H9 (cell line): ENCODE measurements around the gene RAB27B. TPM values are rescaled to one million over a fixed set of nuclear protein-coding genes. Genes with fewer than 3 reads are reported as not detected.

Experiments used
- DNase-seq: peaks from one replicate; pipeline ENCODE4 v3.0.0-alpha.2; 2017
- H2AFZ ChIP-seq: one replicate; pipeline ENCODE4 v1.6.1; 2013; ENCODE audit warnings: mild to moderate bottlenecking, low read length, control low read depth, moderate library complexity
- H2AK5ac ChIP-seq: 2 replicates; pipeline ENCODE4 v1.6.1; 2013; ENCODE audit warnings: low read length, control low read depth, mixed read lengths; ENCODE audit not compliant: insufficient read length
- H2BK120ac ChIP-seq: one replicate; pipeline ENCODE4 v1.6.1; 2013; ENCODE audit warnings: low read depth, mild to moderate bottlenecking, low read length, control low read depth, inconsistent platforms; ENCODE audit not compliant: poor library complexity, severe bottlenecking
- H2BK12ac ChIP-seq: 2 replicates; pipeline ENCODE4 v1.6.1; 2013; ENCODE audit warnings: low read length, control low read depth, mixed read lengths, low read depth; ENCODE audit not compliant: insufficient read length
- H2BK15ac ChIP-seq: 2 replicates; pipeline ENCODE4 v1.6.1; 2013; ENCODE audit warnings: low read depth, low read length, control low read depth
- H2BK20ac ChIP-seq: one replicate; pipeline ENCODE4 v1.6.1; 2013; ENCODE audit warnings: low read depth, mild to moderate bottlenecking, low read length, control low read depth, inconsistent platforms; ENCODE audit not compliant: poor library complexity, severe bottlenecking
- H2BK5ac ChIP-seq: 2 replicates; pipeline ENCODE4 v1.6.1; 2013; ENCODE audit warnings: low read length, control low read depth, mixed read lengths; ENCODE audit not compliant: insufficient read length
- H3K14ac ChIP-seq: 2 replicates; pipeline ENCODE4 v1.6.1; 2013; ENCODE audit warnings: low read length, control low read depth; ENCODE audit not compliant: insufficient read depth
- H3K18ac ChIP-seq: 2 replicates; pipeline ENCODE4 v1.6.1; 2013; ENCODE audit warnings: low read depth, mild to moderate bottlenecking, mixed read lengths, low read length, control low read depth; ENCODE audit not compliant: insufficient read length
- H3K23ac ChIP-seq: 2 replicates; pipeline ENCODE4 v1.6.1; 2013; ENCODE audit warnings: low read length, control low read depth, mixed read lengths, low read depth; ENCODE audit not compliant: insufficient read length
- H3K23me2 ChIP-seq: 2 replicates; pipeline ENCODE4 v1.6.1; 2013; ENCODE audit warnings: low read depth, mild to moderate bottlenecking, mixed read lengths, low read length, control low read depth; ENCODE audit not compliant: insufficient read length, poor library complexity, severe bottlenecking
- H3K27ac ChIP-seq: 2 replicates; pipeline ENCODE4 v1.5.1; 2013; ENCODE audit warnings: low read length, control low read depth, mixed read lengths, low read depth; ENCODE audit not compliant: insufficient read length
- H3K27me3 ChIP-seq: 2 replicates; pipeline ENCODE4 v1.6.1; 2013; ENCODE audit warnings: low read length, control low read depth, inconsistent platforms; ENCODE audit not compliant: insufficient read depth
- H3K4ac ChIP-seq: 2 replicates; pipeline ENCODE4 v1.6.1; 2013; ENCODE audit warnings: low read depth, mild to moderate bottlenecking, control low read depth, inconsistent platforms, low read length, moderate library complexity
- H3K4me1 ChIP-seq: 2 replicates; pipeline ENCODE4 v1.6.1; 2013; ENCODE audit warnings: low read length, control low read depth, inconsistent platforms; ENCODE audit not compliant: insufficient read depth
- H3K4me2 ChIP-seq: 2 replicates; pipeline ENCODE4 v1.6.1; 2013; ENCODE audit warnings: low read length, control low read depth, mixed read lengths; ENCODE audit not compliant: insufficient read length, insufficient read depth
- H3K56ac ChIP-seq: 2 replicates; pipeline ENCODE4 v1.6.1; 2013; ENCODE audit warnings: low read depth, mild to moderate bottlenecking, mixed read lengths, low read length, control low read depth; ENCODE audit not compliant: insufficient read length
- H3K79me1 ChIP-seq: 2 replicates; pipeline ENCODE4 v1.6.1; 2013; ENCODE audit warnings: low read depth, mild to moderate bottlenecking, moderate library complexity, low read length, control low read depth, inconsistent platforms; ENCODE audit not compliant: insufficient read depth, poor library complexity, severe bottlenecking
- H3K79me2 ChIP-seq: 2 replicates; pipeline ENCODE4 v1.6.1; 2013; ENCODE audit warnings: low read length, control low read depth, inconsistent platforms; ENCODE audit not compliant: insufficient read depth
- H3K9ac ChIP-seq: 2 replicates; pipeline ENCODE4 v1.6.1; 2013; ENCODE audit warnings: low read length, control low read depth, mixed read lengths; ENCODE audit not compliant: insufficient read length; ENCODE audit errors: extremely low read depth
- H3K9me3 ChIP-seq: one replicate; pipeline ENCODE4 v1.6.1; 2013; ENCODE audit warnings: low read depth, low read length, inconsistent platforms; ENCODE audit not compliant: control insufficient read depth
- H3T11ph ChIP-seq: one replicate; pipeline ENCODE4 v1.6.1; 2013; ENCODE audit warnings: mild to moderate bottlenecking, low read length, control low read depth, inconsistent platforms
- H4K20me1 ChIP-seq: one replicate; pipeline ENCODE4 v1.6.1; 2013; ENCODE audit not compliant: control insufficient read depth, insufficient read length, insufficient read depth
- H4K5ac ChIP-seq: 2 replicates; pipeline ENCODE4 v1.6.1; 2013; ENCODE audit warnings: low read depth, mild to moderate bottlenecking, mixed read lengths, low read length, control low read depth; ENCODE audit not compliant: insufficient read length
- H4K8ac ChIP-seq: replicated peaks from 2 replicates; pipeline ENCODE4 v1.6.1; 2013; ENCODE audit warnings: low read length, control low read depth, mixed read lengths, low read depth; ENCODE audit not compliant: insufficient read length
- H4K91ac ChIP-seq: 2 replicates; pipeline ENCODE4 v1.6.1; 2013; ENCODE audit warnings: low read depth, mild to moderate bottlenecking, moderate library complexity, mixed read lengths, low read length, control low read depth; ENCODE audit not compliant: insufficient read length
- H3K27ac Mint-ChIP-seq, 3 experiments: 2 replicates in 2 of 3; 3 replicates in 1 of 3; pipeline ENCODE4 v1.8.0; 2020 to 2021; ENCODE audit warnings: mixed read lengths in 3 of 3, mild to moderate bottlenecking in 1 of 3, moderate library complexity in 1 of 3
- H3K27me3 Mint-ChIP-seq: 2 replicates; pipeline ENCODE4 v1.8.0; 2021; ENCODE audit warnings: low read depth, mild to moderate bottlenecking, moderate library complexity, mixed read lengths
- H3K36me3 Mint-ChIP-seq, 3 experiments: 2 replicates in 2 of 3; 3 replicates in 1 of 3; pipeline ENCODE4 v1.8.0; 2020 to 2021; ENCODE audit warnings: low read depth in 3 of 3, mixed read lengths in 3 of 3; ENCODE audit not compliant: insufficient read depth in 1 of 3
- H3K4me1 Mint-ChIP-seq, 2 experiments: 2 replicates each; pipeline ENCODE4 v1.8.0; 2020; ENCODE audit warnings: mixed read lengths in 2 of 2
- H3K4me3 Mint-ChIP-seq, 2 experiments: 2 replicates in 1 of 2; 3 replicates in 1 of 2; pipeline ENCODE4 v1.8.0; 2020 to 2021; ENCODE audit warnings: mild to moderate bottlenecking in 2 of 2, mixed read lengths in 2 of 2, moderate library complexity in 1 of 2
- H3K9me3 Mint-ChIP-seq, 2 experiments: 2 replicates in 1 of 2; 3 replicates in 1 of 2; pipeline ENCODE4 v1.8.0; 2020; ENCODE audit warnings: mild to moderate bottlenecking in 2 of 2, mixed read lengths in 2 of 2, moderate library complexity in 1 of 2
- CTCF ChIP-seq: fragments of 200-600 bp; sonication (generic); conservative IDR thresholded peaks from 3 replicates; pipeline ENCODE4 v1.8.0; 2021; ENCODE audit warnings: antibody characterized with exemption, mild to moderate bottlenecking
- WGBS: extraction: QIAGEN DNeasy Blood & Tissue Kit; methylation state at CpG from one replicate; pipeline ENCODE4 v1.1.7; 2013; ENCODE audit warnings: missing lambda C conversion rate, low lambda C conversion rate, mixed read lengths; ENCODE audit not compliant: insufficient read length; ENCODE audit errors: extremely low coverage; 5-methylcytosine and 5-hydroxymethylcytosine counted together
- total RNA-seq: library from RNA; stranded (reverse); gene quantifications from 2 replicates; pipeline ENCODE4 v1.2.1, GENCODE V29; 2021

RAB27B gene
- total RNA-seq, 1 experiment from 2014 or later, result 0.15 TPM

GRCh38 chr18:54881229-54881768 lies 53.0 kb downstream of the RAB27B start:
- H3K56ac ChIP-seq, result no peak overlapping the region
- H4K20me1 ChIP-seq, result no peaks in the 10 kb centered on the region
- H4K8ac ChIP-seq, result no peak overlapping the region
- TF ChIP-seq CTCF, result no peak
- no peak overlapping the region for H2AFZ ChIP-seq
- no peak overlapping the region for H3K4me2 ChIP-seq
- H2BK120ac ChIP-seq, result no peak overlapping the region
- H3K79me1 ChIP-seq, result no peaks in the 10 kb centered on the region
- H4K91ac ChIP-seq, result no peak overlapping the region
- H3K4me1 ChIP-seq, result no peaks in the 10 kb centered on the region
- no peaks in the 10 kb centered on the region for H3K79me2 ChIP-seq
- H3K4ac ChIP-seq, result no peak overlapping the region
- no peak overlapping the region for H2AK5ac ChIP-seq
- Mint-ChIP-seq H3K4me1 (peaks cover 3% of the 10 kb centered on the region in 2 experiments), H3K9me3 (no peaks in the 10 kb centered on the region; a peak in 1 of 5 replicates), H3K27me3 (peaks cover 9% of the 10 kb centered on the region; the same call in 1 of the 2 replicates), H3K27ac (peak overlapping the region in 1 of 3 experiments; percentile 14; a peak in 2 of 7 replicates), H3K36me3 (no peaks in the 10 kb centered on the region), H3K4me3 (no peak overlapping the region)
- H2BK15ac ChIP-seq, result no peak overlapping the region
- no peak overlapping the region for H2BK12ac ChIP-seq
- H3T11ph ChIP-seq, result no peak overlapping the region
- no peaks in the 10 kb centered on the region for H3K27me3 ChIP-seq
- H2BK20ac ChIP-seq, result no peak overlapping the region
- no peak for DNase-seq
- H3K9ac ChIP-seq, result no peak overlapping the region
- no peaks in the 10 kb centered on the region for H3K9me3 ChIP-seq
- no peaks in the 10 kb centered on the region for H3K23me2 ChIP-seq
- H3K23ac ChIP-seq, result no peak overlapping the region
- no peak overlapping the region for H4K5ac ChIP-seq
- H2BK5ac ChIP-seq, result no peak overlapping the region
- no CpG with 5 or more reads among the region's 6 CpGs for WGBS
- no peak overlapping the region for H3K27ac ChIP-seq
- no peak overlapping the region for H3K14ac ChIP-seq
- H3K18ac ChIP-seq, result no peak overlapping the region
